Karpas-422 (cell line): ENCODE measurements around the gene MLST8. TPM values are rescaled to one million over a fixed set of nuclear protein-coding genes. Genes with fewer than 3 reads are reported as not detected.

Experiments used
- DNase-seq: peaks from one replicate; pipeline ENCODE4 v3.0.0-alpha.2; 2015
- H2AFZ ChIP-seq: fragments of 200-600 bp; sonication (generic); 2 replicates; pipeline ENCODE4 v1.6.1; 2014; ENCODE audit warnings: antibody characterized with exemption, low read length, mixed read lengths
- H3K27ac ChIP-seq: fragments of 200-600 bp; sonication (generic); 2 replicates; pipeline ENCODE4 v1.5.1; 2014; ENCODE audit warnings: mild to moderate bottlenecking, low read length, moderate library complexity
- H3K27me3 ChIP-seq: fragments of 200-600 bp; sonication (generic); 2 replicates; pipeline ENCODE4 v1.6.1; 2014; ENCODE audit warnings: low read length, mixed read lengths
- H3K36me3 ChIP-seq: fragments of 200-600 bp; sonication (generic); 2 replicates; pipeline ENCODE4 v1.6.1; 2014; ENCODE audit warnings: low read length, mixed read lengths; ENCODE audit not compliant: insufficient read depth
- H3K4me1 ChIP-seq: fragments of 200-600 bp; sonication (generic); 2 replicates; pipeline ENCODE4 v1.6.1; 2014; ENCODE audit warnings: mild to moderate bottlenecking, low read length, mixed read lengths
- H3K4me2 ChIP-seq: fragments of 200-600 bp; sonication (generic); 2 replicates; pipeline ENCODE4 v1.6.1; 2014; ENCODE audit warnings: low read length, low read depth, mild to moderate bottlenecking; ENCODE audit not compliant: poor library complexity, severe bottlenecking
- H3K4me3 ChIP-seq: fragments of 200-600 bp; sonication (generic); 2 replicates; pipeline ENCODE4 v1.5.1; 2014; ENCODE audit warnings: mild to moderate bottlenecking, antibody characterized with exemption, low read length, mixed read lengths
- H3K79me2 ChIP-seq: fragments of 200-600 bp; sonication (generic); 2 replicates; pipeline ENCODE4 v1.6.1; 2014; ENCODE audit warnings: mild to moderate bottlenecking, low read length, mixed read lengths
- H3K9ac ChIP-seq: fragments of 200-600 bp; sonication (generic); 2 replicates; pipeline ENCODE4 v1.6.0; 2014; ENCODE audit warnings: low read length
- H3K9me2 ChIP-seq: fragments of 200-600 bp; sonication (generic), shearing (Covaris generic); replicated peaks from 2 replicates; pipeline ENCODE4 v1.6.0; 2014; ENCODE audit warnings: mild to moderate bottlenecking, low read length, moderate library complexity; ENCODE audit not compliant: insufficient read depth
- H3K9me3 ChIP-seq: fragments of 300-700, 200-600 bp; sonication (generic); 2 replicates; pipeline ENCODE4 v1.6.1; 2014; ENCODE audit warnings: low read length, mixed read lengths
- H4K20me1 ChIP-seq: fragments of 200-600 bp; sonication (generic); 2 replicates; pipeline ENCODE4 v1.6.1; 2014; ENCODE audit warnings: mild to moderate bottlenecking, antibody characterized with exemption, low read length, low read depth; ENCODE audit not compliant: insufficient read depth
- total RNA-seq: library from RNA; depleted of rRNA; stranded (reverse); fragments of >200 nt; shearing (Covaris generic); gene quantifications from 2 replicates; pipeline ENCODE4 v1.2.3, GENCODE V29; 2014; ENCODE audit warnings: low replicate concordance

Gene MLST8
- total RNA-seq, 1 experiment from 2014 or later: 46.3 TPM

DNA sequence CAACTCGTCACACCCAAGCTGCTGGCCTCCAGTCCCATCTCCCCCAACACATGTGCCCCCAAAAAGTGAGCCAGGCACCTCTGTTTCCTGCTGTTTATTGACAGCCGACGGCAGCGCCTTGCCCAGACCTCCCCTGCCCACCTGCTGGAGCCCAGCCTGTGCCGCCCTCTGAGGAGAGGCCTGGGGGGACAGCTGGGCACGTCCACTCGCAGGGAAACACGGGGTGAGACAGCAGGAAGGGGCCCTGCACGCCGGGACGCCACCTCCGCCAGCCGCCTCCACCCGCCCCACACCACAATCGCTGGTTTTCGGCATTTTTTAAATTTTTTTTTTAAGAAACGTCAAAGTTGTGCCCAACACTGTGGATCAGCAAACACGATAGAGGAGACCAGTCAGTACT lies 28.2 kb upstream of the MLST8 start:
- H3K9ac ChIP-seq: no peak overlapping the region
- no peak for DNase-seq
- no peaks in the 10 kb centered on the region for H3K79me2 ChIP-seq
- H3K27ac ChIP-seq: no peak overlapping the region
- H3K4me1 ChIP-seq: no peaks in the 10 kb centered on the region
- H3K9me3 ChIP-seq: no peaks in the 10 kb centered on the region
- H3K27me3 ChIP-seq: no peaks in the 10 kb centered on the region
- no peaks in the 10 kb centered on the region for H4K20me1 ChIP-seq
- no peaks in the 10 kb centered on the region for H3K9me2 ChIP-seq
- H2AFZ ChIP-seq: no peak overlapping the region
- peaks cover 19% of the 10 kb centered on the region for H3K36me3 ChIP-seq
- H3K4me3 ChIP-seq: no peak overlapping the region
- no peak overlapping the region for H3K4me2 ChIP-seq

DNA sequence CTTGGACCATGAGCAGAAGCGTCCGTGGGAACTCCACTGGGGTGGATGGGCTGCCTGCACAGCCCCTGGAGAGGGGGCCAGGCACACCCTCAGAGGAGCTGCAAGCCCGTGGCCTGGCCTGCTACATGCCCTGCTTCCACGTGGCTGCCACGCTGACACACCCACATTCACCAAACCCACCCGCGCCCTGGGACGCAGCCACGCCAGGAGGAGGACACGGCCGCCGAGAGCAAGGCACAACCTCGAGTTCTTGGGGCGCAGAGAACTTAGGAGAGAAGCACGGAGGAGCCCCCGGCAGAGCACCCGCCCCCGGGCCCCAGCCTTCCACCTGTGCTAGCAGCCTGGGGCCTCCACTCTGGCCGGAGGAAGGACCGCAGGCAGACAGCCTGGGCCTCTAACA lies 27.7 kb upstream of the MLST8 start:
- Histone ChIP-seq H3K4me2 (no peak overlapping the region), H3K9me3 (no peaks in the 10 kb centered on the region), H4K20me1 (no peaks in the 10 kb centered on the region), H3K9ac (no peak overlapping the region), H2AFZ (no peak overlapping the region), H3K27ac (no peak overlapping the region), H3K27me3 (no peaks in the 10 kb centered on the region), H3K36me3 (peaks cover 19% of the 10 kb centered on the region), H3K4me3 (no peak overlapping the region), H3K4me1 (no peaks in the 10 kb centered on the region), H3K9me2 (no peaks in the 10 kb centered on the region), H3K79me2 (no peaks in the 10 kb centered on the region)
- no peak for DNase-seq

DNA sequence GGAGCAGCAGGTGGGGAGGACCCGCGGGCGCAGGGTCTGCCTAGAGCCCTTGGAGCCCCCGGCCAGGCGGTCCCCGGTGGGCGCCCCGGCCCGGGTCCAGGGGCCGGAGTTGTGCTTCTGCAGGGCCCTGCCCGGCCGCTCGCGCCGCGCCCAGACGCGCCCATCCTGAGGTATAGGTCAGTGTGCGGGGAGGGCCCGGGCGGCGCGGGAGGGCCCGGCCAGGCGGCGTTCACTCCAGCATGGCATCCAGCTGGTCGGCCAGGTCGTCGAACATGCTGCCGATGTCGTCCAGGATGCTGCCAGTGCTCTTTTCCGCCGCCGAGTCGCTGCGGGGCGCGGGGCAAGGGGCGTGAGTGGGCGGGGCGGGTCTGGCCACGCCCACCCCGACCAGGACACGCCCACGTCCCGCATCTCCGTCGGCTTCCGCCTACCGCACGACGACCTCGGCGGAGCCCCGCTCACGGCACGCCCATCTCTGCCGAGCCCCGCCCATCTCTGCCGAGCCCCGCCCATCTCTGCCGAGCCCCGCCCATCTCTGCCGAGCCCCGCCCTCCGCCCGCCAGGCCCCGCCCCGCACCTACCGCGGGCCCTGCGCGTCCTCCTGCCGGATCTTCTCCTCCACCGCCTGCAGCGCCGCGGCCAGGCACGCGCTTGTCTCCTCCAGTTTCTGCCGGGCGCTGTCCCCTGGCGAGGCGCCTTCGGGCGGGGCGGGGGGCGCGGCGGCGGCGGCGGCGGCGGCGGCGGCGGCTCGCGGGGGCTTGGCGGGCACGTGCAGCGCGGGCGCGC lies 26.7 kb upstream of the MLST8 start:
- H3K9me3 ChIP-seq: no peaks in the 10 kb centered on the region
- H3K79me2 ChIP-seq: no peaks in the 10 kb centered on the region
- no peak for DNase-seq
- H3K27ac ChIP-seq: no peak overlapping the region
- 0 out of 2 replicates have a peak, but pooled peaks cover 3% of the 10 kb centered on the region for H3K4me1 ChIP-seq
- H3K9me2 ChIP-seq: no peaks in the 10 kb centered on the region
- no peaks in the 10 kb centered on the region for H4K20me1 ChIP-seq
- peaks cover 19% of the 10 kb centered on the region for H3K36me3 ChIP-seq
- no peak overlapping the region for H2AFZ ChIP-seq
- H3K4me3 ChIP-seq: no peak overlapping the region
- no peak overlapping the region for H3K9ac ChIP-seq
- no peaks in the 10 kb centered on the region for H3K27me3 ChIP-seq
- H3K4me2 ChIP-seq: no peak overlapping the region

DNA sequence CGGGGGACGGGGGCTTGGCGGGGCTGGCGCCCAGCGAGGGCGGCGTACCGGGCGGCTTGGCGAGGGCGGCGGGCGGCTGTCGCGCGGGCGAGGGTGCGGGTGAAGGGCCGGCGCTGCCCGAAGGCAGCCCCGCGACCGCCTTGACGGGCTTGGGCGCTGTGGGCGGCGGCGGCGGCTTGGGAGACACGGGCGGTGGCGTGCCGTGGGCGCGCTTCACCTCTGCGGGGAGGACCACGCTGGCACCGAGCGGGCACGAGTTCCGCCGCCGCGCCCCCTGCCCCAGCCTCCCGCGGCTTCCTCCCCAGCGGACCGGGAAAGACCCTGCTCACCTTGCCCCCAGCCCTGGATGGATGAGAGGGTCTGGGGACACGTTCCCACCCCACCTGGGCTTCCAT lies 26.1 kb upstream of the MLST8 start:
- H3K9me2 ChIP-seq: no peaks in the 10 kb centered on the region
- no peak overlapping the region for H3K4me3 ChIP-seq
- 0 out of 2 replicates have a peak, but pooled peaks cover 3% of the 10 kb centered on the region for H3K4me1 ChIP-seq
- no peaks in the 10 kb centered on the region for H3K79me2 ChIP-seq
- no peak overlapping the region for H3K27ac ChIP-seq
- H3K27me3 ChIP-seq: no peaks in the 10 kb centered on the region
- no peak overlapping the region for H3K4me2 ChIP-seq
- H3K9me3 ChIP-seq: no peaks in the 10 kb centered on the region
- peaks cover 16% of the 10 kb centered on the region for H3K36me3 ChIP-seq
- H3K9ac ChIP-seq: no peak overlapping the region
- H2AFZ ChIP-seq: no peak overlapping the region
- no peak for DNase-seq
- no peaks in the 10 kb centered on the region for H4K20me1 ChIP-seq

DNA sequence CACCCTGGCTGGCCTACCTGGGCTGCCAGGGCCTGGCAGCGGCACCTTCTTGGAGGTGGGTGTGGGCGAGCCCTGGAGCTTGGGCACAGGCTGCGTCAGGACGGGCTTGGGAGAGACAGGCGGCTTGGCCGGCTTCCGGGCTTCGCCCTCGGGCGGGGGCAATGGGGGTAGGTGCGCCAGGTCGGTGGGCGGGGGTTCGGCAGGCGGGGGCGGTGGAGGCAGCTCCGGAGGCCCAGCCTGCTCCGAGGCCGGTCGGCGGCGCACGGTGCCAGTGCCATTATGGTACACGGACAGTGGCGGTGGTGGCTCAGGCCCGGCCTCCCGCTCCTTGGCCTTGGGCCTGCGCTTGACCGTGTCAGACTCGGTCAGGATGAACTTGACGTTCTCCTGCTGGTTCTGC lies 25.7 kb upstream of the MLST8 start:
- Histone ChIP-seq H3K9ac (no peak overlapping the region), H3K9me3 (no peaks in the 10 kb centered on the region), H3K36me3 (peaks cover 16% of the 10 kb centered on the region), H4K20me1 (no peaks in the 10 kb centered on the region), H3K4me1 (0 out of 2 replicates have a peak, but pooled peaks cover 3% of the 10 kb centered on the region), H3K4me2 (no peak overlapping the region), H3K79me2 (no peaks in the 10 kb centered on the region), H3K9me2 (no peaks in the 10 kb centered on the region), H3K4me3 (no peak overlapping the region), H2AFZ (no peak overlapping the region), H3K27me3 (no peaks in the 10 kb centered on the region), H3K27ac (no peak overlapping the region)
- no peak for DNase-seq

DNA sequence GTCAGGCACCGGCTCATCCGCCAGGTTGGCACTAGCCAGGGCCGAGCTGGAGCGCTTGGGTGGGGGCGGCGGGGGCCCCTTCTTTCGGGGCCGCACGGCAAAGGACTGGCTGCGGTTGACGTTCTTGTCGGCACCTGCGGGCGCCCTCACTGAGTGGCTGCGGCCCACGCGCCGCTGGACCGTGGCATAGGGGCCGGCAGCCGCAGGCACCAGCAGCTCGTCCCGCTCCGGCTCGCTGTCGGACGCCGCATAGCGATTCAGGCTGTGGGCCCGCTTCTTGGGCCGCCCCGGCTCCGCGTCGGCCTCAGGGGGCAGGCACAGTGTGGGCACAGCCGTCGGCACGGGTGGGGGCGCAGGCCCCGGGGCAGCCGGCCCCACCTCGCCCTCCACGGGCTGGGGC lies 24.8 kb upstream of the MLST8 start:
- H3K4me3 ChIP-seq: no peak overlapping the region
- no peak overlapping the region for H2AFZ ChIP-seq
- no peaks in the 10 kb centered on the region for H3K27me3 ChIP-seq
- H3K27ac ChIP-seq: no peak overlapping the region
- DNase-seq: no peak
- H3K4me2 ChIP-seq: no peak overlapping the region
- no peaks in the 10 kb centered on the region for H3K9me3 ChIP-seq
- H4K20me1 ChIP-seq: no peaks in the 10 kb centered on the region
- H3K4me1 ChIP-seq: 0 out of 2 replicates have a peak, but pooled peaks cover 3% of the 10 kb centered on the region
- peaks cover 11% of the 10 kb centered on the region for H3K36me3 ChIP-seq
- no peaks in the 10 kb centered on the region for H3K9me2 ChIP-seq
- no peak overlapping the region for H3K9ac ChIP-seq
- no peaks in the 10 kb centered on the region for H3K79me2 ChIP-seq

DNA sequence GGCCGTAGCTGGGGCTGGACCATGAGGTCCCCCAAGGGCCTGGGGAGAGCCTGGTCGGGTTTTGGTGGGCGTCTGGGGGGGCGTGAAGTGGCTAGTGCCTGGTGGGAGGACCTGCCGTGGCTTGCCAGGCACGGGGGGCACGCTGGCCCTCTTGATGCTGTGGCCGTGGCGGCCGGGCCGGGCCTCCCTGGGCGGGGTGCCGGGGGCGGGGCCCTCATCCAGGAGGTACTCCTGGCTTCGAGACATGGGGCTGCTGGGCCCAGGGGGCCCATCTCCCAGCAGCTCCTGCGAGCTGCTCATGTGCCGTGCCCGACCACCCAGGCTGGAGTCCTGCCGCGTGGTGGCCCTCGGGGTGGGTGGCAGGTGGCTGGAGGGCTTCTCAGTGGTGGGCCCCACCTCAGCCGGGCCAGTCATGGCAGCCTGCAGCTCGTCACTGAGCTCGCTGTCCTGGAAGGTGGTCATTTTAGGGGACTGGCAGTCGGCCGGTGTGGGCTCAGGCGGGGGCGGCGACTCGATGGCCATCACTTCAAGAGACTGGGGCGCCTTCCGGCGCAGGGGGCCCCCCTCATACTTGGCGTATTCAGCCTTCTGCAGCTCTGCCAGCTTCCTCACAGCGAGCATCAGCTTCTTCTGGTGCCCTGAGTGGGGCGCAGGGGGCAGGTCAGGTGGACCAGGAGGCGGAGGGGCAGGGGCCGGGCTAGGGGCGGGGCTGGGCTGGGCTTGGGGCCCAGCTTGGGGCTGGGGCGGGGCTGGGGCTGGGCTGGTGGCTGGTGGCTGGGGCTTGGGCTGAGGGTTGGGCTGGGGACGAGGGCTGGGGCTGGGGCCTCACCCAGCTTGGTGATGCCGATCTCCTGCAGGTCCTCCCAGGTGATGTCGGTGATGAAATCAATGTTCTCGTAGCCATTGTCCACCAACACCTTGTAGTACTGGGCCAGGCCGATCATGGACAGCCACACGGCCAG lies 24.0 kb upstream of the MLST8 start:
- H3K9ac ChIP-seq: no peak overlapping the region

DNA sequence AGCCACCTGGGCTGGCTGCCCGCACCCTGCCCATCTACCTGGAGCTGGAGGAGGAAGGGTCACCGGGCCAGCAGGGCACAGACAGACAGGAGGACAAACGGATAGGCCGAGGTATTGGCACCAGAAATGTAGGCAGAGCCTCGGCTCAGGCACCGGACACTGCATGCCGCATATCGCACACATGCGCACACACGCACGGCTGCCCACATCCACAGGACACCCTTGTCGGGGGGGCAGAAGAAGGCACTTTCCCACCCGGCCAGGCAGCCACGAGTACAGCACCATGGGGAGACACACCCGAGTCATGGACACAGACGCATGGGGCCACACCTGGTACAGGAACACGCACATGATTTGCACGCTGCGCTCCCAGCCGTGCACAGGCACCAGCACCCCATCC lies 23.3 kb upstream of the MLST8 start:
- DNase-seq: no peak
- no peak overlapping the region for H3K4me3 ChIP-seq
- 0 out of 2 replicates have a peak, but pooled peaks cover 3% of the 10 kb centered on the region for H3K4me1 ChIP-seq
- H3K9me3 ChIP-seq: no peaks in the 10 kb centered on the region
- H3K4me2 ChIP-seq: no peak overlapping the region
- H2AFZ ChIP-seq: no peak overlapping the region
- no peak overlapping the region for H3K27ac ChIP-seq
- H3K27me3 ChIP-seq: no peaks in the 10 kb centered on the region
- H3K79me2 ChIP-seq: no peaks in the 10 kb centered on the region
- peaks cover 4% of the 10 kb centered on the region; the same call in 1 of the 2 replicates for H3K36me3 ChIP-seq
- no peaks in the 10 kb centered on the region for H4K20me1 ChIP-seq
- H3K9me2 ChIP-seq: no peaks in the 10 kb centered on the region
- no peak overlapping the region for H3K9ac ChIP-seq

More for the DNA sequence above, 24.0 kb upstream of the MLST8 start:
- Histone ChIP-seq H3K79me2 (no peaks in the 10 kb centered on the region), H2AFZ (no peak overlapping the region), H3K4me3 (no peak overlapping the region), H3K27me3 (no peaks in the 10 kb centered on the region), H3K9me3 (no peaks in the 10 kb centered on the region), H3K4me1 (0 out of 2 replicates have a peak, but pooled peaks cover 3% of the 10 kb centered on the region), H3K36me3 (peaks cover 6% of the 10 kb centered on the region), H3K9me2 (no peaks in the 10 kb centered on the region), H3K27ac (no peak overlapping the region), H3K4me2 (no peak overlapping the region), H4K20me1 (no peaks in the 10 kb centered on the region)
- peak; percentile 56 for DNase-seq
